ENCODE data around the gene ALDH2. TPM values are rescaled to one million over a fixed set of nuclear protein-coding genes. Genes with fewer than 3 reads are reported as not detected.

Gene ALDH2
- total and polyA plus RNA-seq, 10 of the 15 experiments (the other 5 are each of a cell fraction or from before 2014, with no cell fraction given), result 1.4 to 16.4 (median 8.7) TPM

DNA sequence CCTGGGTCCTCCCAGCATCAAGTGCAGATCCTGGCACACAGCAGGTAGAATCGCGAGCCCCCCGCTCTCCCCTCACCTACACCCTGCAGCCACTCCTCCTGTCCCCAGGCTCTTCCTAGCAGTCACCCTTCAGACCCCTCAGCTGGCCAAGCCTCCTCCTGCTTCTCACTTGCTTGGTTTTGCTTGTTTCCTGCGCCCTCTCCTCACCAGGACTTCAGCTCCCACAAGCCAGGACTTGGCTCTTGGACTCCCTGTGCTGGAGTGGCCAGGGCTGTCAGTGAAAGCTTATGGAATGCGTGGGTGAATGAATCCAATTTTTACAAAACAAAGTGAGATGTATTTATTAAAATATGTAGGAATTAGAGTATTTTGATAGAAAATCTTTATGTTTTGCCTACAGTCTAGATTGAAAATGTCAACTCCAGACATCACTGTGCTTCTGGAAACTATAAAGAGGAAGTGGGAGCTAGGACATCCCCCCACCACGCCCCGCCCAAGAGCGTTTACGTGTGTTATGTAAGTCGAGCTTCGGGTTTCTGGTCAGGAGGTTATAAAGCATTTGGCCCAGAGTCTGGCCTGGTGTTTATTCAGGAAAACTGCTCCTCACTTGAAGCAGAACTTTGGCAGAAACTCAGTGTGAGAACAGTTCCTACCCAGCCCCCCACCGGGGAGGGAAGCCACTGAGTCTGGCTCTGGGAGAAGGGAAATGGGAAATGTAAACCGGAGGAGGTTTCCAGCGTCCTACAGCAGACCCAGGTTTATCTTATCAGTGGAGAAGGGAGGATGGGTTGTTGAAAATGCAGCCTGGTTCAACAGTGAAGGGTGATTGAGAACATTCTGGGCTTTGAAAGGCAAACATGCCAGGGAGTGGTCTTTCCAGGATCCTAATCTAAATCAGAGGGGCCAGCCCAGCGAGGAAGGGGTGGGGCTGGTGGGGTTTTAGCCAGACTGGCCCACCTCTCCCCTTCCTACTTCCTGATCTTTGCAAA, 8.8 kb downstream of the ALDH2 start (continued):
- TF ChIP-seq, protein P1, sequence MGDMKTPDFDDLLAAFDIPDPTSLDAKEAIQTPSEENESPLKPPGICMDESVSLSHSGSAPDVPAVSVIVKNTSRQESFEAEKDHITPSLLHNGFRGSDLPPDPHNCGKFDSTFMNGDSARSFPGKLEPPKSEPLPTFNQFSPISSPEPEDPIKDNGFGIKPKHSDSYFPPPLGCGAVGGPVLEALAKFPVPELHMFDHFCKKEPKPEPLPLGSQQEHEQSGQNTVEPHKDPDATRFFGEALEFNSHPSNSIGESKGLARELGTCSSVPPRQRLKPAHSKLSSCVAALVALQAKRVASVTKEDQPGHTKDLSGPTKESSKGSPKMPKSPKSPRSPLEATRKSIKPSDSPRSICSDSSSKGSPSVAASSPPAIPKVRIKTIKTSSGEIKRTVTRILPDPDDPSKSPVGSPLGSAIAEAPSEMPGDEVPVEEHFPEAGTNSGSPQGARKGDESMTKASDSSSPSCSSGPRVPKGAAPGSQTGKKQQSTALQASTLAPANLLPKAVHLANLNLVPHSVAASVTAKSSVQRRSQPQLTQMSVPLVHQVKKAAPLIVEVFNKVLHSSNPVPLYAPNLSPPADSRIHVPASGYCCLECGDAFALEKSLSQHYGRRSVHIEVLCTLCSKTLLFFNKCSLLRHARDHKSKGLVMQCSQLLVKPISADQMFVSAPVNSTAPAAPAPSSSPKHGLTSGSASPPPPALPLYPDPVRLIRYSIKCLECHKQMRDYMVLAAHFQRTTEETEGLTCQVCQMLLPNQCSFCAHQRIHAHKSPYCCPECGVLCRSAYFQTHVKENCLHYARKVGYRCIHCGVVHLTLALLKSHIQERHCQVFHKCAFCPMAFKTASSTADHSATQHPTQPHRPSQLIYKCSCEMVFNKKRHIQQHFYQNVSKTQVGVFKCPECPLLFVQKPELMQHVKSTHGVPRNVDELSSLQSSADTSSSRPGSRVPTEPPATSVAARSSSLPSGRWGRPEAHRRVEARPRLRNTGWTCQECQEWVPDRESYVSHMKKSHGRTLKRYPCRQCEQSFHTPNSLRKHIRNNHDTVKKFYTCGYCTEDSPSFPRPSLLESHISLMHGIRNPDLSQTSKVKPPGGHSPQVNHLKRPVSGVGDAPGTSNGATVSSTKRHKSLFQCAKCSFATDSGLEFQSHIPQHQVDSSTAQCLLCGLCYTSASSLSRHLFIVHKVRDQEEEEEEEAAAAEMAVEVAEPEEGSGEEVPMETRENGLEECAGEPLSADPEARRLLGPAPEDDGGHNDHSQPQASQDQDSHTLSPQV (IDR thresholded peaks at IDR 0.05), result 0 out of 2 replicates have a peak, but pooled peaks have one; percentile 31
- TF ChIP-seq NR2C2 (IDR thresholded peaks at IDR 0.05; ENCODE audit: borderline replicate concordance, control insufficient read depth, insufficient read length, low read depth) (no peak), IKZF1 (conservative IDR thresholded peaks at IDR 0.05) (peak; percentile 83), CREM (IDR thresholded peaks at IDR 0.05; ENCODE audit: low read depth) (peak; percentile 66), POLR2A (IDR thresholded peaks at IDR 0.05; ENCODE audit: low read depth, low read length) (peak; percentile 62), NFIC (IDR thresholded peaks at IDR 0.05; ENCODE audit: low read depth, low read length) (peak; percentile 50; the same call in 1 of the 2 replicates), EP300 (IDR thresholded peaks at IDR 0.05; ENCODE audit: borderline replicate concordance in 1 of 2, control insufficient read depth in 1 of 2, low read depth in 2 of 2, low read length in 2 of 2) (peak; percentile 53 to 83), RUNX3 (IDR thresholded peaks at IDR 0.05; ENCODE audit: low read length) (peak; percentile 58; the same call in 1 of the 2 replicates), SRF (IDR thresholded peaks at IDR 0.05; ENCODE audit: low read depth in 2 of 2, low read length in 2 of 2) (0 out of 4 replicates have a peak, but pooled peaks of 1 of the 2 experiments have one; percentile 27), MXI1 (IDR thresholded peaks at IDR 0.05; ENCODE audit: low read depth, low read length) (peak; percentile 31; the same call in 1 of the 2 replicates), TBL1XR1 (IDR thresholded peaks at IDR 0.05; ENCODE audit: low read depth, low read length) (peak; percentile 26; the same call in 1 of the 2 replicates)
- TF ChIP-seq, protein P2, sequence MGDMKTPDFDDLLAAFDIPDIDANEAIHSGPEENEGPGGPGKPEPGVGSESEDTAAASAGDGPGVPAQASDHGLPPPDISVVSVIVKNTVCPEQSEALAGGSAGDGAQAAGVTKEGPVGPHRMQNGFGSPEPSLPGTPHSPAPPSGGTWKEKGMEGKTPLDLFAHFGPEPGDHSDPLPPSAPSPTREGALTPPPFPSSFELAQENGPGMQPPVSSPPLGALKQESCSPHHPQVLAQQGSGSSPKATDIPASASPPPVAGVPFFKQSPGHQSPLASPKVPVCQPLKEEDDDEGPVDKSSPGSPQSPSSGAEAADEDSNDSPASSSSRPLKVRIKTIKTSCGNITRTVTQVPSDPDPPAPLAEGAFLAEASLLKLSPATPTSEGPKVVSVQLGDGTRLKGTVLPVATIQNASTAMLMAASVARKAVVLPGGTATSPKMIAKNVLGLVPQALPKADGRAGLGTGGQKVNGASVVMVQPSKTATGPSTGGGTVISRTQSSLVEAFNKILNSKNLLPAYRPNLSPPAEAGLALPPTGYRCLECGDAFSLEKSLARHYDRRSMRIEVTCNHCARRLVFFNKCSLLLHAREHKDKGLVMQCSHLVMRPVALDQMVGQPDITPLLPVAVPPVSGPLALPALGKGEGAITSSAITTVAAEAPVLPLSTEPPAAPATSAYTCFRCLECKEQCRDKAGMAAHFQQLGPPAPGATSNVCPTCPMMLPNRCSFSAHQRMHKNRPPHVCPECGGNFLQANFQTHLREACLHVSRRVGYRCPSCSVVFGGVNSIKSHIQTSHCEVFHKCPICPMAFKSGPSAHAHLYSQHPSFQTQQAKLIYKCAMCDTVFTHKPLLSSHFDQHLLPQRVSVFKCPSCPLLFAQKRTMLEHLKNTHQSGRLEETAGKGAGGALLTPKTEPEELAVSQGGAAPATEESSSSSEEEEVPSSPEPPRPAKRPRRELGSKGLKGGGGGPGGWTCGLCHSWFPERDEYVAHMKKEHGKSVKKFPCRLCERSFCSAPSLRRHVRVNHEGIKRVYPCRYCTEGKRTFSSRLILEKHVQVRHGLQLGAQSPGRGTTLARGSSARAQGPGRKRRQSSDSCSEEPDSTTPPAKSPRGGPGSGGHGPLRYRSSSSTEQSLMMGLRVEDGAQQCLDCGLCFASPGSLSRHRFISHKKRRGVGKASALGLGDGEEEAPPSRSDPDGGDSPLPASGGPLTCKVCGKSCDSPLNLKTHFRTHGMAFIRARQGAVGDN (IDR thresholded peaks at IDR 0.05), result peak; percentile 98
- TF ChIP-seq, protein P3, sequence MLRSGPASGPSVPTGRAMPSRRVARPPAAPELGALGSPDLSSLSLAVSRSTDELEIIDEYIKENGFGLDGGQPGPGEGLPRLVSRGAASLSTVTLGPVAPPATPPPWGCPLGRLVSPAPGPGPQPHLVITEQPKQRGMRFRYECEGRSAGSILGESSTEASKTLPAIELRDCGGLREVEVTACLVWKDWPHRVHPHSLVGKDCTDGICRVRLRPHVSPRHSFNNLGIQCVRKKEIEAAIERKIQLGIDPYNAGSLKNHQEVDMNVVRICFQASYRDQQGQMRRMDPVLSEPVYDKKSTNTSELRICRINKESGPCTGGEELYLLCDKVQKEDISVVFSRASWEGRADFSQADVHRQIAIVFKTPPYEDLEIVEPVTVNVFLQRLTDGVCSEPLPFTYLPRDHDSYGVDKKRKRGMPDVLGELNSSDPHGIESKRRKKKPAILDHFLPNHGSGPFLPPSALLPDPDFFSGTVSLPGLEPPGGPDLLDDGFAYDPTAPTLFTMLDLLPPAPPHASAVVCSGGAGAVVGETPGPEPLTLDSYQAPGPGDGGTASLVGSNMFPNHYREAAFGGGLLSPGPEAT (IDR thresholded peaks at IDR 0.05; ENCODE audit: low read depth), result peak; percentile 75; the same call in 1 of the 2 replicates
- TF ChIP-seq, protein P4, sequence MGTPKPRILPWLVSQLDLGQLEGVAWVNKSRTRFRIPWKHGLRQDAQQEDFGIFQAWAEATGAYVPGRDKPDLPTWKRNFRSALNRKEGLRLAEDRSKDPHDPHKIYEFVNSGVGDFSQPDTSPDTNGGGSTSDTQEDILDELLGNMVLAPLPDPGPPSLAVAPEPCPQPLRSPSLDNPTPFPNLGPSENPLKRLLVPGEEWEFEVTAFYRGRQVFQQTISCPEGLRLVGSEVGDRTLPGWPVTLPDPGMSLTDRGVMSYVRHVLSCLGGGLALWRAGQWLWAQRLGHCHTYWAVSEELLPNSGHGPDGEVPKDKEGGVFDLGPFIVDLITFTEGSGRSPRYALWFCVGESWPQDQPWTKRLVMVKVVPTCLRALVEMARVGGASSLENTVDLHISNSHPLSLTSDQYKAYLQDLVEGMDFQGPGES (IDR thresholded peaks at IDR 0.05), result no peak

Data from GM12878 (cell line).